ENCODE results near the gene MAD1L1.
A peak's percentile ranks its signal among the peaks of the same experiment; 100 is the strongest.

Gene MAD1L1

DNA sequence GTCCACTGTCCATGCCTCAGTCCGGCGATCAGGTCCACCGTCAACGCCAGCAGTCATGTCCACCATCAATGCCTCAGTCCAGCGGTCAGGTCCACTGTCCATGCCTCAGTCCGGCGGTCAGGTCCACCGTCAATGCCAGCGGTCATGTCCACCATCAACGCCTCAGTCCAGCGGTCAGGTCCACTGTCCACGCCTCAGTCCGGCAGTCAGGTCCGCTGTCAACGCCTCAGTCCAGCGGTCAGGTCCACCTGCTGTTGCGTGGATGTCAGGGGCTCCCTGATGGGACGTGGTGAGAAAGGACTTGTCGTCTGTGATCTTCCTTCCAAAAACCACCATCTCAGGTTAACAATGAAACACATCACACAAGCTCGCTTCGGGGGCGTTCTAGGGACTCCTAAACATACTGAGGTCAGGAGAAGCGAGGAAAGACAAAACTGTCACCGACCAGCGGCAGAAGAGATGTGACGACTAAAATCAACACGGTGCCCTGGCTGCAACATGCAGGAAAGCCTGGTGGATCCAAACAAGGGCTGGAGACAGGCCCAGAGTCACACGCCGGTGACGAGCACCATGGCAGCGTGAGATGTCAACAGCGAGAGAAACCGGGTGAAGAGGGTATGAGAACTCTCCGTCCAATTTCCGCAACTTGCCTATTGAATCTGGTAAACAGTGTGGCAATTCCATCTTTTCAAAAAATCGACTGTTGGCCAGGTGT lies 264.2 kb downstream of the MAD1L1 start:
- DNase-seq (ENCODE audit: low read depth) = no peak

DNA sequence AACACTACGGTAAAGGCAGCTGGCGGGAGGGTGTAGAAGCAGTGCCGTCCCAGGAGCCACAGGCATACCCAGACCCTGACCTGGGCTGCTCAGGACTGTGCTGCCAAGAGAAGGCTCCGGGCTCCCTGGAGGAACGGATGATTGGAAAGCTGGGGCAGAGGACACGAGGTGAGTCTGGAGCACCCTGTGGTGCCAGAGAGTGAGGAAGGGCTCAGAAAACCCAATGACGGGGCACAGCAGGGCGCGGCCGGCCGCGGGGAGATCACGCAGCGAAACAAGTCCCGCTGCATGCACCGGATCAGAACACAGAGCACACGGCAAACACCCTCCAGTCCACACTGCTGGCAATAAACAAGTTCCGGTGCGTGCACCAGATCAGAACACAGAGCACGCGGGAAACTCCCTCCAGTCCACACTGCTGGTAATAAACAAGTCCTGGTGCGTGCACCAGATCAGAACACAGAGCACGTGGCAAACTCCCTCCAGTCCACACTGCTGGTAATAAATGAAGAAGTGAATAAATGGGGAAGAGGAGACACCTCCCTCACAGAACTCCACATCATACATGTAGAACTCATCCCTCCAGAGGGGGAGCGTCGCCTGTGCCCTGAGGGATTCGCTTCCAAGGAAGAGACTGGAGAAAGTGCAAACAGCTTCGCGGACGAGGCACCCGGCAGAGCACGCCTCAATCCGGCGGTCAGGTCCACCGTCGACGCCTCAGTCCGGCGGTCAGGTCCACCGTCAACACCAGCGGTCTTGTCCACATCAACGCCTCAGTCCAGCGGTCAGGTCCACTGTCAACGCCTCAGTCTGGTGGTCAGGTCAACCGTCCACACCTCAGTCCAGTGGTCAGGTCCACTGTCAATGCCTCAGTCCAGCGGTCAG lies 265.0 kb downstream of the MAD1L1 start:
- no peak for DNase-seq (ENCODE audit: low read depth)

DNA sequence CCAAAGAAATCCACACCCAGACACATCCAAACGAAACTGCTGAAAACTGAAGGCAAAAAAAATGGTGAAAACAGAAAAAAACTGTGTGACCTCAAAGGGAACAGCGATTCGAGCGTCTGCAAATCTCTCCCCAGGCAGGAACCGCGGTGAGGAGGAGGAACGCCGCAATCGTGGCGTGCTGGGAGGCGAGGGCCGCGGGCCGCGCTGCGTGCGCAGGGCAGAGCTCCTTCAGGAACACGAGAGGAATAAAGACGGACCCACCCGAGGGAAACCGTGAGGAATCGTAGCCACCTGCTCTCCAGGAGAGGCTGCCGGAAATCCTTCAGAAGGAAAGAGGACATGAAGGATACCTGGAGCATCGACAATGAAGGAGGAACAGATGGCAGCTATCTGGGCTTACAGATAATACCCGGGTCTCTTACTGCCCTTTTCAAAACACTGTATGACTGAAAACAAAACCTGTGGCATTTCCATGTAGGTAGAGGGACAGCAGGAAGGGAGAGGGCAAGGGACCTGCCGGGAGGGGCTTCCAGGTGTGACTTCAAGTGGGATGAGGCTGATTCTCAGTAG lies 266.0 kb downstream of the MAD1L1 start:
- no peak for DNase-seq (ENCODE audit: low read depth)

DNA sequence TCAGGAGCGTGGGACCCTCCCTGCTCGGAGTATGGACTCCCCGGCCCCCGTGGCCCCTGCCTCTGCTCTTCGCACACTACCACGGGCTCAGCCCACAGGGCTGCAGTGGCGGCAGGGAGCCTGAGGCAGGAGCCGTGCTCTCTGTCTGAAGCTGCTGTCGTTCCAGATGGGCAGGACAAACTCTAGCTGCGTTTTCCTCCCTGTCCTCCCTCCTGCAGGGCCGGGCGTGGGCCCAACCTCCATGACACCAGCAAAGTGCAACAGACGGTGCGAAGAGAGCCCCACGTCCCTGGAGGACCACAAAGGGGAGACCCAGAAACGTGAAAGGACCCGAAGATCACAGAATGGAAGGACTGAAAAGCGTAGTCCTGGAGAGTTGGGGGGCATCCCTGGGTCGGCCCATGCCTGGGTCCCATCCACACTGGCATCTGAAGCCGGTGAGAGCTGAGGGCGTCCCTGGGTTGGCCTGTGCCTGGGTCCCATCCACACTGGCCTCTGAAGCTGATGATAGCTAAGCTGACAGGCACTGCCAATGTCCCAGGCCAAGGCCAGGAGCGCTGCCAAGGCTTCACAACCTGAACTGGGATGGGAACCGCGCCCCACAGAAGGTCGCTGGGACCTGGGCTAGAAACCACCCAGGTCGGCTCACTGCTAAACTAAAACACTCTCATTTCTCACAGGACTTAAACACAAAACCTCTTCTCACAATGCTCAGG lies 267.0 kb downstream of the MAD1L1 start:
- DNase-seq (ENCODE audit: low read depth) = no peak

DNA sequence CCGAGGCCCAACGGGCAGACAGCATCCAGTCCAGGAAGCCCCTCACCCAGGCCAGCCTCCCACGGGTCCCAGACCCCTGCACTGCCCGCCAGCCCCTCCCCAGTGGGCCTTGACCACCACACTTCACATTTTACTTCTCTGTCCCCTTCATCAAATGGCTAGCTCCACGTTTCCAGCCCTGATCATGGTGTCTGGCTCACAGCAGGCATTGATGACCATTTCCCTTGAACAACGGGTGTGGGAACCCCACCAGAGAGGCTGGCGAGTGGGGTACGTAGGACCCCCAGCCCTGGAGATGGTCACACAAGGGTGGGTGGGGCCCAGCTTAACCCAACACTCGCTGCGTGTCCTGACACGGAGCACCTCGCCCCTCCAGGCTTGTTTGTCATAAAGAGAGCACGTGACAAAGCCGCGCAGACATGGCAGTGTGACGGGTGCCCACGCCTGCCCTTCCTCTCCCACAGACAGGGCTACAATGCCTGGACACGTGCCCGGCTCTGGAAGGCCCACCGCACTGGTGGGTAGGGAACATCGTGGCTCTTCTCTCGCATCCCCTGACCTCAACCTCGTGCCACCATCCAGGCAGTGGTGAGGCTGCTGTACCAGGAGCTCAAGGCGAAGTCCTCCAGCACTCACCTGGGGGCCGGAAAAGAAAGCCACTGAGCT lies 267.7 kb downstream of the MAD1L1 start:
- DNase-seq (ENCODE audit: low read depth) = no peak

DNA sequence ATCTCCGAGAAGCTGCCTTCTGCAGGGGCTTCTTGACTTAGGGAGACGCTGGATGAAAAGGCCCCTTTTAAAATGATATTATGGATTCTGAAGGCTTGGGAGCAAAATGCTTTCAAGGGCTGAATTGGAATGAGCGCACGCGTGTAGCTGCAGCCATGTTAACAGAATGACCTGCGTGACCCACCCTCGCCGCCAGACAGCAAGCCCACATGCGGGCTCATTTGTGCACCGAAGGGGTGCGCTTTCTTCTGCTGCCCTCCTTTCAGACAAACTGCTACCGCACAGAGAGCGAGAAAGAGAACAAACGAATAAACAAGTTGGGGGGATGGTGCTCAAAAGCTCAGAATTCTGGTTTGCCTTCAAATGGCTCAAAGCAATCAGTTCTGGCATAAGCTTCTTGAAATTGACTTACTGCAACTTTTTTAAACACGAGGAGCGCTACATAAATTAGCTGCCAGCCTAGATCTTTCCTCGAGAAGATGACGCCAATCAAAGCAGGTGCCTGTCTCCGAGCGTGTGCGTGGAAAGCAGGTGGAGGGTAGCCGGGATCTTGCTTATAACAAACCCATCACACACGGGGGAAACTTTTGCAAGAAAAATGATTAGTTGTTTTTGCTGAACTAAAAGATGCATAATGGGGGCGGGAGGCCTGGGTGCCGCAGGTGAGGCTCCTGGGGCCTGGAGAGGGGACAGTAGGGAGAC lies 268.4 kb downstream of the MAD1L1 start:
- no peak for DNase-seq (ENCODE audit: low read depth)

DNA sequence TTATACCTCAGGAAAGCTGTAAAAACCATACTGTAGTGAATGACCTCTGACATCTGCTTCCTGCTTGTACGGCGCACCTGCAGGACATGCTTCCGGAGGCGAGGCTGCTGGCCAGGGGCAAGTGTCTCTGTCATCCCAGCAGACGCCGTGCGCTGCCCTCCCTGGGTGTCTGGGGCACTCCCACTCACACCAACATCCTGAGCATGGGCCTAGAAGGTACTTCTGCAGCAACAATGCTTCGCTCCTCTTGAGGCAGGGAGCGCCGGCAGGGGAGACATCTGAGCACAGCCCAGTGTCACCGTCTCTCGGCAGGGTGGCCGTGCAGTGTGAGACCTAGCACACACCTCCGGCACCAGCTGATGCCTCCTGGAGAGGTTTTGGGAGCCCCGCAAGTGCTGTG lies 269.2 kb downstream of the MAD1L1 start:
- DNase-seq (ENCODE audit: low read depth) = no peak

DNA sequence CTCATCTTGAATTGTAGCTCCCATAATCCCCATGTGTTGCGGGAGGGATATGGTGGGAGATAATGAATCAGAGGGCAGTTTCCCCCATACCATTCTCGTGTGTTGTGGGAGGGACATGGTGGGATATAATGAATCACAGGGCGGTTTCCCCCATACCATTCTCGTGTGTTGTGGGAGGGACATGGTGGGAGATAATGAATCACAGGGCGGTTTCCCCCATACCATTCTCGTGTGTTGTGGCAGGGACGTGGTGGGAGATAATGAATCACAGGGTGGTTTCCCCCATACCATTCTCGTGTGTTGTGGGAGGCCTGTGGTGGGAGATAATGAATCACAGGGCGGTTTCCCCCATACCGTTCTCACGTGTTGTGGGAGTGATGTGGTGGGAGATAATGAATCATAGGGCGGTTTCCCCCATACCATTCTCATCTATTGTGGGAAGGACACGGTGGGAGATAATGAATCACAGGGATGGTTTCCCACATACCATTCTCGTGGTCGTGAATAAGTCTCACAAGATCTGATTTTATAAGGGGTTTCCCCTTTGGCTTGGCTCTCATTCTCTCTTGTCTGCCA lies 271.0 kb downstream of the MAD1L1 start:
- DNase-seq (ENCODE audit: low read depth) = peak; percentile 39

DNA sequence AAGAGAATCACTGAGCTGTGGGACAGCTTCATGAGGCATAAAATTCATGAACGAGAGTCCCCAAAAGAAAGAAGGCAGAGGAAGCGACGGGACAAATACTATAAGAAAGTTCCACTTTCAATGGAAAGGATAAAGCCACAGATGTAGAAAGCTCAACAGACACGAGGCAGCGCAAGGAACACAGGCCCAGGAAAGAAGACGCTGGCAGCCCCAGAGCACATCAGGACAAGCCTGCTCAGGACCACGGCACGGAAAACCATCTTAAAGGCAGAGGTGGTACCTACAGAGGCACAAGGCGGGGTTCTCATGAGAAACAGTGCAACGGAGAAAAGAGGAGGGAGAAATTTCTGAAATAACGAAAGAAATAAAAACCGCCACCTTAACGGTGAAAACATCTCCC lies 273.4 kb downstream of the MAD1L1 start:
- DNase-seq (ENCODE audit: low read depth) = no peak

DNA sequence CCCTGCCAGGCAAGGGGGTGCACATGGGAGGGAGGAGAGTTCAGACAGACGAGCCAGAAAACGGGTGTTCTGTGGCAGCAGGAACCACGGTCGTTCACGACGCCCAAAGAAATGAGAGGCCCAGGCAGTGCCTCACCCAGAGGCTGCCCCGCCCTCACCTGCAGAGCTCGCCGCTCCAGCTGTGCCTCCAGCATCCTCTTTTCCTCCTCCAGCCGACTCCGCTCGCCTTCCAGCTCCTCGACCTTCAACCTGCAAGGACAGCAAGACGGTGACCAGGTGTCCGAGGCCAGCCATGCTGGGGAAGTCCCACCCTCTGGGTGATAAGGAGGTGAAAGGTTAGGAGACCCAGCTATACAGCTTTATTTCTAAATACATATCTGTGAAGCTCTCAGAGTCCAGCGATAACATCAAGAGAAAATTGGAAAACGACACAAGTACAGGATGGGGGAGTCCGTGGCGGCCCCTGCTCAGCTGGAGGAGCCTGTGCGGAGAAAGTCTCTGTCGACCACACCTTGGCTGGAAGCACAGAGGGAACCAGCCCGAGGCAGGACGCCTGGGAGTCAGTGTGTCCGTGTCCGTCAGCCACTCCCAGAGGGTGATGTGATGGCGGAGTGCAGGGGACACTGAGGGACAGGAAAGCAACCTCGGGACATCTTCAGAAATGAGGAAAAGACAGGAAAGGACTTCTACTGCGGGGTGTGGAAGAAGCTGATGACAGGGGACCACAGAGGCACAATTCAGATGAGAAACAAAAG lies 275.1 kb downstream of the MAD1L1 start:
- no peak for DNase-seq (ENCODE audit: low read depth)

DNA sequence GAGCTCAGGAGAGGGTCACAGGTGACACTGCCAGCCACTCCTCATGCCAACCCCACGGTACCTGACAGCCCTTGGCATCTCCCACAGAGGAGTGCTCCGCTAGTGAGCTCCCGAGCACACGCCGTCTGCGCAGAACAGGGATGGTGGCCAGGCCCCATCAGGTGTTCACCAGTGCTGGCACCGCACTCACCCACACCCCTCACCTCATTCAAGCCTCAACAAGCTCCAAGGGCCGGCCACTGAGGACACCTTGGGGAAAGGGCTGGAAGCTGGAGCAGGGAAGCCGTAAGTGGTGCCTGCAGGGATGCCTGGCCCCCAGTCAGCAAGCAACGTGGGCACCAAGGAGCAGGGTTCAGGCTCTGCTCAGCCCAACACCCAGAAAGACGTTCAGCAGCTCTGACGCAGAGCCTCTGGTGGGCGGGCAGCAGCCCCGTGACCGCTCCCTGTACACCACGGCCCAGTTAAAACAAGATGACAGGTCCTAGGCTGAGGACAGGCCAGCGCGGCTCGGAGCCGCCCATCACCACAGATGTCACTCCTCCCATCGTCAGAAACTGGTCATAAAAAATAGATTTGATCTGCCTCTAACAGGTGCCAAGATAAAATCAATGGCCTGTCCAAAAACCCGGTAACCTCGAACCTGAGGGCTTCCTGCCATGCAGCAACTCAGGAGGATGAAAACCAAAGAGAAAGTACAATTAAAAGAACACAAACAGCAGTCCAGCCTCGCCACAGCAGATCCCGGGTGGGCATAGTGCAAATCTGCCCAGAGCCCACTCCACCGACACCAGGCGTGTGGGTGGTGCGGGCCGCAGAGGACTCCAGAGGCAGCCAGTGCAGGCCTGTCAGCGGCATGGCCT lies 275.9 kb downstream of the MAD1L1 start:
- DNase-seq (ENCODE audit: low read depth) = no peak

DNA sequence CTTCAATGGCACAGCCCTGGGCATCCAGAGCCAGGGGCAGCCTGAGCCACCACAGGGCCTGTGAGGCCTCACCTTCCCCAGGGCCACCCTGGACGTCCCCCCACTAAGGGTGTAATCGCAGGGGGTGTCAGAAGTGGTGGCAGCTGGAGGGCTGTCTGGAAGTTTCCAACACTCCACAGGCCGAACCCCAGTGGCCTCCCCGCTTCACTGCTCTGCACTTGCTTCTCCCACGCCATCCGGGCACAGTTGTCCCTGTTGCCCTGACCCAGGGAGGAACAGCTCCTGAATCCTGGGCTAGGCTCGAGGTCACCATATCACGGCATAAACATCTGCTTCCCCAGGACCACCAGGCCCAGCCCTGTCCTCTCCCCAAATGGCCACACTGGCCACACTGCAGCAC lies 276.6 kb downstream of the MAD1L1 start:
- no peak for DNase-seq (ENCODE audit: low read depth)

DNA sequence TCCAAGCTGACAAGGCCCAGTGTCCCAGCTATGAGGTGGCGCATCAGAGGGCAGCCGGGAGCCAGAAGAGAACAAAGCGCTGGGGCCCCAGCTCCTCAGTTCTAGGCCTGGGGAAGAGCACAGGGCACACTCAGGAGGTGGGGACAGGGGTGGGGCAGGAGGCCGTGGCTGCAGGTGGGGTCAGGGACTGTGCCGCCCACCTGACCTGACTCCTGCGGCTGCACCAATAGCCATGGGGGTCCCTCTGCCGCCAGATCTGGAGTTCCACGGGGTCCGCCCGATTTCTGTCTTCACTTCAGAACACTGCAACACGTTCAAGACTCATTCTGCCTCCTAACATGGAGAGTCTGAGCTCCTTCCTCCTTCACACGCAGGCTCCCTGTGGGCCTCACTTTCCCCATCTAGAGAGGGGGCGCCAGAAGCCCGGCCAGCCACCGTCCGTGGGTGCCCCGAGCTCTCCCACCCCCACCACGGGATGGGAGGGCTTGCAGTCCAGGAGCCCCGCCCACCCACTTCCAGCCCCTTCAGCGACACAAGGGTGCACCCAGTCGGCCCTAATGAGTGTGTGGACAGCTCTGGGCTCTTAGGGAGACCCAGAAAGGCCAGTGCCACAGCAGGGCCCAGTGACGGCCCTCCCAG lies 278.3 kb downstream of the MAD1L1 start:
- DNase-seq (ENCODE audit: low read depth) = no peak

DNA sequence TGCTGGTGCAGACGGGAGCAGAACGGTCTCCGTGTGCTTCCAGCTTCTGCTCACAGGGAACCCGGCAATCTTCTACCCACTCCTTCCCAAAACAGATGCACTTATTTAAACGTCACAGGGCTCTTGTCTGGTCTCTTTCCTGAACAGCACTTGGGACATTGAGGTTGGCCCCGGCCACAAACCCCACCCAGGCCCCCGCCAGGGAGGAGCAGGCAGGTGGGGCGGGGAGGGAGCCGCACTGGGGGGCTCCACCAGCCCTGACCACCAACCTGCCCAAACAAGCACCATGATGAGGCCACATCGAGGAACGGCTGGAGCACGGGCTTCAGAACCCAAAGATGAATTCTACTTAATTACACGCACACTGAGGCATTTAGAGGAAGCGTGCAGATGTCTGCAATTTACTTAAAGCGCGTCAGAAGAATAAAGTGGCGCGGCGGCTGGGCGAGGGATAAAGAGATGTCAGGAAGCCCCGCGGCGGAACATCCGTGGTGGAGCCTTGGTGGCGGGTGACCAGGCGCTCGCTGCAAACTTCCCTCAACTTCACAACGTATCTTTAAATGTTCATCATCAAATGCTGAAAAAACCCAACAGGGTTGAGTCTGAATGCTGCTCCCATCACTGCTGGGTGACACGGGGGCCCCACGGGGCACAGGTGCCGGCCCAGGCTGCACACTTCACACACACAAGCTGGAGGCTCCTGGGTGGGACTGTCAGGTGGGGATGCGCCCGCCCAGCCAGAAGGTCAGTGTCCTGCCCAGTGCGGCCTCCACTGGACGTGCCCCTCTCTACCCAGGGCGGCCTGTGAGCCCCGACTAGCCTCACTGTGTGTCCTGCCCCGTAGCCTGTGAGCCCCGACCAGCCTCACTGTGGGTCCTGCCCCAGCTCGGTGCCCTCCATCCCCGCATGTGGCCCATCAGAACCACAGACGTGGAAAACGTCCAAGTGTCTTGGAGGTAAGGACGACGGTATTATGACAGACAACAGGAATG lies 279.2 kb downstream of the MAD1L1 start:
- no peak for DNase-seq (ENCODE audit: low read depth)

DNA sequence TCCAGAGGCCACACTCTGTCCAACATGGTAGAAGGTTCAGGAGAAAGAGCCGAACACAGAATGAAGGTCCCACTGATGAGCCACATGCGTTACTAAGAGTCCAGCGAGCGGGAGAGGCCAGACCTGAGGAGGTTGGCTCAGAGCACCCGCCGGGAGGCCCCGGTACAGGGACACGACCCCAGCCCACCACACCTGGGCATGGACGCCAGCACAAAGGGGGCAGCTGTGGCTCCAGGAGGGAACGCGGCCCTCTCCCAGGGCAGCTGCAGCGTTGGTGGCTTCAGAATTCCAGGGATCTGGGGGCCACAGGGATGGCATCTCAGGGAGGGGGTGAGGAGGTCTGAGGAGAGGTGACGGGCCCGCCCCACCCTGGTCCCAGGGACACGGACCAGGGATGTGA lies 280.0 kb downstream of the MAD1L1 start:
- no peak for DNase-seq (ENCODE audit: low read depth)

DNA sequence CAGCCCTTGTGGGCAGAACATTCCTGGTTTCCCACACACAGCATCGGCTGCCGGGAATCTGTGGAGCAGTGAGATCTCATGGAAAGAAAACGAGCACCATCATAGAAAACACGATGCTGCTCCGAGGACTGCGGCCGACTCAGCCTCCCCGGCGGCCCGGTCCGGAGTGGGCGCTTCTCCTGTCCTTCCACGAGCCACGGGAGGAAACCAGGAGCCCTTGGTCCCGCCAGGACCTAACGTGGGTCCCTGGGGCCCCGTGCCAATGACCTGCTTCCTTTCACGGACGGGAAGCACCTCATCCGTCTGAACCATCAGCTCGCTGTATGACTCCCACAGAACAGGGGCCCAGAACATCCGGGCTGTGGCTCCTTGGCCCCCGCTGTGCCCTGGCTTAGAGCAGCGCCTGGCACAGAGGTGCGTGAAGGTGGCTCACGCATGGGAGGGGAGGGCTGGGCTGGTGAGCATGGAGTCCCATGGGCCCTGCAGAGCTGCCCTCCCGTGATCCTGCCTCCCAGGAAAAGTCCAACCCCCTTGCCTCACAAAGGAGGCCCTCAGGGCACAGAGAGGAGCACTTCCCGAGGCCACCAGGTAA lies 280.5 kb downstream of the MAD1L1 start:
- DNase-seq (ENCODE audit: low read depth) = no peak

DNA sequence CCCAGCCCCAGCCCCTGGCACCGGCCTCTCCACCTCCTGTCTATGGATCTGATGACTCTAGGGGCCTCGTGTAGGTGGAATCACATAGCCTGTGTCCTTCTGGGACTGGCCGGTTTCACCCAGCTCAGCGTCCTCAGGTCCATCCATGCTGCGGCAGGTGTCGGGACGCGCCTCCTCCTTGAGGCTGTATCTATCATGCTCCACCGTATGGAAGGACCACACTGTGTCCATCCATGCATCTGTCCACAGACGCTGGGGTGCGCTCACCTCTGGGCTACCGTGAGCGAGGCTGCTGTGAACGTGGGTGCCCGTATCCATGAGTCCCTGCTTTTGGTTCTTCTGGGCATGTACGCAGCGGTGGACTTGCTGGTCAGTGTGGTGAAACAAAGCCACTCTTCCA lies 281.1 kb downstream of the MAD1L1 start:
- DNase-seq (ENCODE audit: low read depth) = no peak
